Transverse colon (tissue), 4 donors: ENCODE results near the gene DENND1A.

ENCODE experiments used
- CTCF ChIP-seq, 5 experiments: fragments of 200-600 bp in 3 of 5; fragments of 450-650 bp in 2 of 5; sonication (generic) in 3 of 5; IDR thresholded peaks; 1 replicate in 2 of 5; 2 replicates in 3 of 5; pipeline ENCODE4 v1.5.1; 2016 to 2017; ENCODE audit warnings: antibody characterized with exemption in 5 of 5, inconsistent platforms in 3 of 5, mild to moderate bottlenecking in 2 of 5, moderate library complexity in 1 of 5
- POLR2A ChIP-seq: fragments of 450-650 bp; IDR thresholded peaks from one replicate; pipeline ENCODE4 v1.6.1; 2016; ENCODE audit warnings: antibody characterized with exemption, mild to moderate bottlenecking, moderate library complexity
- POLR2AphosphoS5 ChIP-seq, 3 donors: sonication (generic); formaldehyde crosslinking; IDR thresholded peaks; one replicate each; pipeline ENCODE4 v1.6.1; 2016; ENCODE audit warnings: antibody characterized with exemption in 3 of 3

GRCh38 chr9:123702483-123702882 is 227.4 kb downstream of the DENND1A start:
- TF ChIP-seq POLR2AphosphoS5 (IDR thresholded peaks at IDR 0.05) = no peak
- TF ChIP-seq POLR2A = no peak
- TF ChIP-seq CTCF (IDR thresholded peaks at IDR 0.05) = no peak
